ENCODE results near the gene CLCN7.

Gene CLCN7

GRCh38 chr16:1502092-1503004, 27.5 kb upstream of the CLCN7 start:
- DNase-seq (ENCODE audit: low spot score) = no peak

- DNase-seq (ENCODE audit: low spot score) = no peak
Observed at GRCh38 chr16:1501630-1502029, 26.8 kb upstream of the CLCN7 start.

GRCh38 chr16:1500465-1501150, 25.8 kb upstream of the CLCN7 start:
- no peak for DNase-seq (ENCODE audit: low spot score)

GRCh38 chr16:1499756-1500464, 25.1 kb upstream of the CLCN7 start:
- no peak for DNase-seq (ENCODE audit: low spot score)

GRCh38 chr16:1498899-1499676, 24.3 kb upstream of the CLCN7 start:
- no peak for DNase-seq (ENCODE audit: low spot score)

GRCh38 chr16:1497014-1497598, 22.3 kb upstream of the CLCN7 start:
- no peak for DNase-seq (ENCODE audit: low spot score)

- no peak for DNase-seq (ENCODE audit: low spot score)
Observed at GRCh38 chr16:1496464-1496863, 21.6 kb upstream of the CLCN7 start.

GRCh38 chr16:1495889-1496262, 21.0 kb upstream of the CLCN7 start:
- no peak for DNase-seq (ENCODE audit: low spot score)

GRCh38 chr16:1495211-1495888, 20.5 kb upstream of the CLCN7 start:
- no peak for DNase-seq (ENCODE audit: low spot score)

GRCh38 chr16:1494711-1495110, 19.9 kb upstream of the CLCN7 start:
- no peak for DNase-seq (ENCODE audit: low spot score)

- no peak for DNase-seq (ENCODE audit: low spot score)
Observed at GRCh38 chr16:1494129-1494640, 19.4 kb upstream of the CLCN7 start.

- no peak for DNase-seq (ENCODE audit: low spot score)
Observed at GRCh38 chr16:1493746-1494094, 18.9 kb upstream of the CLCN7 start.

- peak; percentile 63 for DNase-seq (ENCODE audit: low spot score)
Observed at GRCh38 chr16:1492923-1493745, 18.3 kb upstream of the CLCN7 start, which contains the start of gene TELO2. TSS of gene TELO2 (plus strand) at chr16:1493360. CDS start at chr16:1494282, 922 bp downstream.

- DNase-seq (ENCODE audit: low spot score) = no peak
Observed at GRCh38 chr16:1492082-1492922, 17.5 kb upstream of the CLCN7 start.

- no peak for DNase-seq (ENCODE audit: low spot score)
Observed at GRCh38 chr16:1491327-1491726, 16.5 kb upstream of the CLCN7 start.

- no peak for DNase-seq (ENCODE audit: low spot score)
Observed at GRCh38 chr16:1489077-1489476, 14.2 kb upstream of the CLCN7 start.

GRCh38 chr16:1488619-1489018, 13.8 kb upstream of the CLCN7 start, which contains the start of gene PTX4:
TSS of gene PTX4 (minus strand) at chr16:1488944. CDS start at chr16:1488909, 35 bp downstream.
- no peak for DNase-seq (ENCODE audit: low spot score)

GRCh38 chr16:1488054-1488601, 13.3 kb upstream of the CLCN7 start:
- no peak for DNase-seq (ENCODE audit: low spot score)

All from pons (tissue), 1 donor.